Neural progenitor cell (in vitro differentiated cells): ENCODE measurements around the gene DIPK1B.

Source experiments
- EZH2phosphoT487 ChIP-seq: fragments of 200-600 bp; sonication (generic); IDR thresholded peaks from 2 replicates; pipeline ENCODE4 v1.6.1; 2017; ENCODE audit warnings: antibody characterized with exemption
- TF ChIP-seq, protein P1 (sequence below): fragments of 200-600 bp; sonication (generic); IDR thresholded peaks from 2 replicates; pipeline ENCODE4 v1.5.1; 2017; ENCODE audit warnings: antibody characterized with exemption, mild to moderate bottlenecking

DNA sequence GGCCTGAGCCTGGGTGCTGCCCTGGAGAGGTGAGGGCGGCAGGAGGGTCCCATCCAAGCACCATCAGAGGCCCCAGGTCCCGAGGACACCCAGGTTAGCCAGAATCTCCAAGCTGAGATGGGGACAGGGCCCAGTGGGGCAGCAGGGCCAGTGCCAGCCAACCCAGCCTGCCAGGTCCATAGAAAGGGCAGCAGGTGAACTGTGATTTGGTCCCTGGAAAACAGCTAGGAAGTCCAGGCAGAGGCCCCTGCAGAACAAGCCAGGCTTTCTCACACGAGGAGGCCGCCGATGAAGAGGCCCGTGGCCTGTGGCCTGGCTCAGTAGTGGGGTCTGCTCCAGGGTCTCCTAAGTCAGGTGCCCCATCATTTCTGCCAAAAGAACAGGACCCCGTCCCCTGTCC lies 27.2 kb upstream of the DIPK1B start:
- no peak for TF ChIP-seq EZH2phosphoT487
- TF ChIP-seq, protein P1, sequence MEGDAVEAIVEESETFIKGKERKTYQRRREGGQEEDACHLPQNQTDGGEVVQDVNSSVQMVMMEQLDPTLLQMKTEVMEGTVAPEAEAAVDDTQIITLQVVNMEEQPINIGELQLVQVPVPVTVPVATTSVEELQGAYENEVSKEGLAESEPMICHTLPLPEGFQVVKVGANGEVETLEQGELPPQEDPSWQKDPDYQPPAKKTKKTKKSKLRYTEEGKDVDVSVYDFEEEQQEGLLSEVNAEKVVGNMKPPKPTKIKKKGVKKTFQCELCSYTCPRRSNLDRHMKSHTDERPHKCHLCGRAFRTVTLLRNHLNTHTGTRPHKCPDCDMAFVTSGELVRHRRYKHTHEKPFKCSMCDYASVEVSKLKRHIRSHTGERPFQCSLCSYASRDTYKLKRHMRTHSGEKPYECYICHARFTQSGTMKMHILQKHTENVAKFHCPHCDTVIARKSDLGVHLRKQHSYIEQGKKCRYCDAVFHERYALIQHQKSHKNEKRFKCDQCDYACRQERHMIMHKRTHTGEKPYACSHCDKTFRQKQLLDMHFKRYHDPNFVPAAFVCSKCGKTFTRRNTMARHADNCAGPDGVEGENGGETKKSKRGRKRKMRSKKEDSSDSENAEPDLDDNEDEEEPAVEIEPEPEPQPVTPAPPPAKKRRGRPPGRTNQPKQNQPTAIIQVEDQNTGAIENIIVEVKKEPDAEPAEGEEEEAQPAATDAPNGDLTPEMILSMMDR = no peak
